ENCODE results near the gene C22orf39. TPM values are rescaled to one million over a fixed set of nuclear protein-coding genes. Genes with fewer than 3 reads are reported as not detected.

C22orf39 gene
- total RNA-seq, 1 experiment from 2014 or later: 26.5 TPM

GRCh38 chr22:19497245-19497644 lies 49.7 kb upstream of the C22orf39 start (continued):
- TF ChIP-seq IRF1 (CRISPR knock-in tag; IDR thresholded peaks at IDR 0.05): no peak

GRCh38 chr22:19496324-19496630 lies 48.8 kb upstream of the C22orf39 start:
- Mint-ChIP-seq H3K27ac (no peak overlapping the region), H3K4me3 (no peak overlapping the region), H3K9me3 (no peaks in the 10 kb centered on the region), H3K36me3 (peaks cover 35% of the 10 kb centered on the region), H3K4me1 (no peaks in the 10 kb centered on the region), H3K27me3 (ENCODE audit: low read depth) (no peaks in the 10 kb centered on the region)
- ATAC-seq (no peak), DNase-seq (ENCODE audit: low spot score) (no peak)
- ChIA-PET CTCF (interaction anchor here (0.6 to 3.4 kb wide), 10 partner anchors 26 to 234 kb away, joined by 3 to 39 read pairs (median 4); no protein-coding TSS in a partner anchor), POLR2A (no interaction called here)
- TF ChIP-seq ZNF317 (CRISPR knock-in tag; IDR thresholded peaks at IDR 0.05; ENCODE audit: borderline replicate concordance, low read depth) (no peak), TP53 (CRISPR knock-in tag; IDR thresholded peaks at IDR 0.05) (no peak), ARID4B (CRISPR knock-in tag; IDR thresholded peaks at IDR 0.05; ENCODE audit: borderline replicate concordance) (no peak), ZNF219 (CRISPR knock-in tag; IDR thresholded peaks at IDR 0.05; ENCODE audit: borderline replicate concordance) (no peak), E2F4 (CRISPR knock-in tag; IDR thresholded peaks at IDR 0.05; ENCODE audit: borderline replicate concordance, low read depth) (no peak), RELA (CRISPR knock-in tag; IDR thresholded peaks at IDR 0.05; ENCODE audit: borderline replicate concordance) (no peak), GRHL2 (CRISPR knock-in tag; IDR thresholded peaks at IDR 0.05; ENCODE audit: insufficient replicate concordance, severe bottlenecking) (no peak), CBFB (CRISPR knock-in tag; IDR thresholded peaks at IDR 0.05; ENCODE audit: low read depth) (no peak), KAT7 (CRISPR knock-in tag; IDR thresholded peaks at IDR 0.05; ENCODE audit: borderline replicate concordance) (no peak), IRF1 (CRISPR knock-in tag; IDR thresholded peaks at IDR 0.05) (no peak), ATF2 (CRISPR knock-in tag; IDR thresholded peaks at IDR 0.05; ENCODE audit: borderline replicate concordance, low read depth) (no peak), ZNF232 (CRISPR knock-in tag; IDR thresholded peaks at IDR 0.05) (no peak), ELF4 (CRISPR knock-in tag; IDR thresholded peaks at IDR 0.05; ENCODE audit: low read depth) (no peak), AFF4 (CRISPR knock-in tag; IDR thresholded peaks at IDR 0.05; ENCODE audit: borderline replicate concordance) (no peak), ZNF138 (CRISPR knock-in tag; conservative IDR thresholded peaks at IDR 0.05) (no peak), JUN (CRISPR knock-in tag; IDR thresholded peaks at IDR 0.05) (no peak), PREB (CRISPR knock-in tag; IDR thresholded peaks at IDR 0.05; ENCODE audit: borderline replicate concordance) (no peak), ZNF416 (CRISPR knock-in tag; IDR thresholded peaks at IDR 0.05) (no peak)
